Fibroblast of lung (primary cell): ENCODE data around the gene RDH11. TPM values are rescaled to one million over a fixed set of nuclear protein-coding genes. Genes with fewer than 3 reads are reported as not detected.
"Not testable (repeated sequence)": the region's sequence is repeated elsewhere in the genome, so short reads cannot be mapped to it uniquely, and the experiment has no call there.

Source experiments
- DNase-seq, 2 donors: peaks; one replicate each; pipeline versions ENCODE4 v3.0.0 to v3.0.0-alpha.2; 2010; ENCODE audit warnings: low read depth in 2 of 2
- H2AFZ ChIP-seq: 2 replicates; pipeline ENCODE4 v1.5.1; 2012; ENCODE audit warnings: low read length, control low read depth, inconsistent platforms
- H3K27ac ChIP-seq: 2 replicates; pipeline ENCODE4 v1.5.1; 2011; ENCODE audit warnings: low read length, control low read depth; ENCODE audit not compliant: insufficient read depth
- H3K27me3 ChIP-seq: 2 replicates; pipeline ENCODE4 v1.5.1; 2011; ENCODE audit warnings: mild to moderate bottlenecking, low read length; ENCODE audit not compliant: control insufficient read depth, insufficient read depth
- H3K36me3 ChIP-seq: 2 replicates; pipeline ENCODE4 v1.5.1; 2011; ENCODE audit warnings: low read length; ENCODE audit not compliant: control insufficient read depth, insufficient read depth
- H3K4me1 ChIP-seq: 2 replicates; pipeline ENCODE4 v1.5.1; 2011; ENCODE audit warnings: low read length; ENCODE audit not compliant: control insufficient read depth, insufficient read depth; ENCODE audit errors: extremely low read depth
- H3K4me2 ChIP-seq: 2 replicates; pipeline ENCODE4 v1.5.1; 2011; ENCODE audit warnings: low read length, control low read depth; ENCODE audit not compliant: insufficient read depth; ENCODE audit errors: extremely low read depth
- H3K4me3 ChIP-seq, 4 experiments: fragments of 200-600 bp in 1 of 4; sonication (generic) in 1 of 4; replicated peaks in 1 of 4; 2 replicates each; pipeline ENCODE4 v1.5.1; 2011 to 2016; ENCODE audit warnings: low read length in 4 of 4, low read depth in 3 of 4, mild to moderate bottlenecking in 3 of 4, control low read depth in 2 of 4, inconsistent platforms in 1 of 4, mixed read lengths in 1 of 4; ENCODE audit not compliant: insufficient read depth in 1 of 4; ENCODE audit errors: control extremely low read depth in 1 of 4
- H3K79me2 ChIP-seq: 2 replicates; pipeline ENCODE4 v1.5.1; 2012; ENCODE audit warnings: mild to moderate bottlenecking, low read length, inconsistent platforms; ENCODE audit not compliant: control insufficient read depth, insufficient read depth
- H3K9ac ChIP-seq: 2 replicates; pipeline ENCODE4 v1.5.1; 2011; ENCODE audit warnings: mild to moderate bottlenecking, low read length, control low read depth; ENCODE audit not compliant: insufficient read depth
- H3K9me3 ChIP-seq: 2 replicates; pipeline ENCODE4 v1.5.1; 2012; ENCODE audit warnings: low read depth, low read length; ENCODE audit not compliant: control insufficient read depth, insufficient read depth
- H4K20me1 ChIP-seq: 2 replicates; pipeline ENCODE4 v1.5.1; 2011; ENCODE audit warnings: low read length; ENCODE audit not compliant: control insufficient read depth, insufficient read depth; ENCODE audit errors: extremely low read depth
- EZH2 ChIP-seq: IDR thresholded peaks from 2 replicates; pipeline ENCODE4 v1.5.1; 2012; ENCODE audit warnings: low read length, control low read depth, mild to moderate bottlenecking; ENCODE audit errors: missing control alignments
- polyA plus RNA-seq, 2 donors: library from polyadenylated mRNA; depleted of rRNA in 1 of 2; stranded (reverse) in 1 of 2; unstranded in 1 of 2; fragments of >200 nt; gene quantifications; 2 replicates each; pipeline ENCODE4 v1.2.1, GENCODE V29; 2011 to 2012; ENCODE audit warnings: missing spikeins in 1 of 2
- total RNA-seq: library from RNA; depleted of rRNA; stranded (reverse); fragments of >200 nt; gene quantifications from 2 replicates; pipeline ENCODE4 v1.2.1, GENCODE V29; 2014
- TF ChIP-seq, protein P1 (sequence below), 2 donors: IDR thresholded peaks in 1 of 2; conservative IDR thresholded peaks in 1 of 2; 1 replicate in 1 of 2; 2 replicates in 1 of 2; pipeline ENCODE4 v1.5.1; 2011 to 2012; ENCODE audit warnings: low read length in 2 of 2, control low read depth in 1 of 2, inconsistent platforms in 1 of 2, low read depth in 1 of 2, mild to moderate bottlenecking in 1 of 2

Gene RDH11
- total and polyA plus RNA-seq, 2 donors (not counting 1 experiment from before 2014, with no cell fraction given) = 151 to 174 TPM

DNA sequence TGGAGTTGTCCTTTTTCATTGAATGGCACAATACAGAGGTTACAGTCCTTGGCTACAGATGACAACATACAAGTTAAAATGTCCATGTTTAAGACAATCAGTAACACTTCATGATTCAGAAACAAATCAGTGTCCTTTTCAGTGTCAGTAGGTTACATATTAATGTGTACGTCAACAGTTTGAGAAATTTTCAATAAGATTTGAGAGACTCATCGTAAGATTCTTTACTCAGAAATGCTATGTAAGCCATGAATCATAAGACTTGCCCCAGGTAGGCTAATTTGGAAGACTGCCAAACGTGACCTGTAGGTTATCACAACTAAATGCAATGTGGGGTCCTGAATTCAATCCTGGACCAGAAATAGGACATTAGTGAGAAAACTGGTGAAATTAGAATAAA lies 9.6 kb upstream of the RDH11 start:
- Histone ChIP-seq H3K4me3 (no peak overlapping the region), H4K20me1 (no peaks in the 10 kb centered on the region), H3K9me3 (no peaks in the 10 kb centered on the region), H3K27me3 (no peaks in the 10 kb centered on the region), H3K9ac (no peak overlapping the region), H3K36me3 (no peaks in the 10 kb centered on the region), H3K4me2 (no peak overlapping the region), H3K27ac (no peak overlapping the region), H2AFZ (no peak overlapping the region), H3K79me2 (no peaks in the 10 kb centered on the region), H3K4me1 (no peaks in the 10 kb centered on the region)
- DNase-seq = no peak
- TF ChIP-seq, protein P1, sequence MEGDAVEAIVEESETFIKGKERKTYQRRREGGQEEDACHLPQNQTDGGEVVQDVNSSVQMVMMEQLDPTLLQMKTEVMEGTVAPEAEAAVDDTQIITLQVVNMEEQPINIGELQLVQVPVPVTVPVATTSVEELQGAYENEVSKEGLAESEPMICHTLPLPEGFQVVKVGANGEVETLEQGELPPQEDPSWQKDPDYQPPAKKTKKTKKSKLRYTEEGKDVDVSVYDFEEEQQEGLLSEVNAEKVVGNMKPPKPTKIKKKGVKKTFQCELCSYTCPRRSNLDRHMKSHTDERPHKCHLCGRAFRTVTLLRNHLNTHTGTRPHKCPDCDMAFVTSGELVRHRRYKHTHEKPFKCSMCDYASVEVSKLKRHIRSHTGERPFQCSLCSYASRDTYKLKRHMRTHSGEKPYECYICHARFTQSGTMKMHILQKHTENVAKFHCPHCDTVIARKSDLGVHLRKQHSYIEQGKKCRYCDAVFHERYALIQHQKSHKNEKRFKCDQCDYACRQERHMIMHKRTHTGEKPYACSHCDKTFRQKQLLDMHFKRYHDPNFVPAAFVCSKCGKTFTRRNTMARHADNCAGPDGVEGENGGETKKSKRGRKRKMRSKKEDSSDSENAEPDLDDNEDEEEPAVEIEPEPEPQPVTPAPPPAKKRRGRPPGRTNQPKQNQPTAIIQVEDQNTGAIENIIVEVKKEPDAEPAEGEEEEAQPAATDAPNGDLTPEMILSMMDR (conservative IDR thresholded peaks at IDR 0.05 in 1 of 2, IDR thresholded peaks at IDR 0.05 in 1 of 2; ENCODE audit: low read depth in 1 of 2, low read length in 2 of 2) = no peak
- TF ChIP-seq EZH2 = no peak

DNA sequence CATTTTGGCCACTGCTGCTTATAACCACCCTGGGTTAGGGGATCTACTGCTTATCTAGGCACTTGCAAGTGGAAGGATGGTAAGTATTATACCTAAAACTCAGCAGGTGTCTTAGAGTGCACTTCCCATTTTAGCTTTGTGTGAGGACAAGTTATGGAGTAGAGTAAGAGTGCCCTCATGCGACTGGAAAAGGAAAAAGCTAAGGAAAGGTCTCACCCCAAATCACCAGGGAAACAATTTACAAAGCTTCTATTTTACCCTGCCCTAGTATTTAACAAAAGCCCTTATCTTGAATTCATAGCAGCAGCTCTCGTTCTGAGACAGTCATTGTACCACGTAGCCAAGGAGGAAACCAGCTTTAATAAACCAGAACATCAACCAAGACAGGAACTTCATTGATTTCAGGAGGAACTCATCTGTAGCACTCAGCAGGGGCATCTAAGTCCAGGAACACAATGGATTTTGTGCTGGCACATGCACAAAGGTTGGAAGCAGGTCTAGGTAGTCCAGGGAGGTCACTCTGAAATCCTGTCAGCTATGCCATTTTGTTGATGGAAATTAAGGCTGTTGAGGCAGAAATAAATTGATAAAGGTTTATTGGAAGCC lies 9.0 kb upstream of the RDH11 start:
- H3K4me1 ChIP-seq = no peaks in the 10 kb centered on the region
- no peak overlapping the region for H3K4me3 ChIP-seq
- no peak overlapping the region for H3K9ac ChIP-seq
- H3K79me2 ChIP-seq = no peaks in the 10 kb centered on the region
- H3K9me3 ChIP-seq = no peaks in the 10 kb centered on the region
- H4K20me1 ChIP-seq = no peaks in the 10 kb centered on the region
- DNase-seq = peak; percentile 37 to 67
- no peak overlapping the region for H2AFZ ChIP-seq
- TF ChIP-seq, protein P1 (conservative IDR thresholded peaks at IDR 0.05 in 1 of 2, IDR thresholded peaks at IDR 0.05 in 1 of 2; ENCODE audit: low read depth in 1 of 2, low read length in 2 of 2) = peak; percentile 71 to 76
- no peak for TF ChIP-seq EZH2
- H3K27me3 ChIP-seq = no peaks in the 10 kb centered on the region
- no peak overlapping the region for H3K4me2 ChIP-seq
- no peaks in the 10 kb centered on the region for H3K36me3 ChIP-seq
- no peak overlapping the region for H3K27ac ChIP-seq

DNA sequence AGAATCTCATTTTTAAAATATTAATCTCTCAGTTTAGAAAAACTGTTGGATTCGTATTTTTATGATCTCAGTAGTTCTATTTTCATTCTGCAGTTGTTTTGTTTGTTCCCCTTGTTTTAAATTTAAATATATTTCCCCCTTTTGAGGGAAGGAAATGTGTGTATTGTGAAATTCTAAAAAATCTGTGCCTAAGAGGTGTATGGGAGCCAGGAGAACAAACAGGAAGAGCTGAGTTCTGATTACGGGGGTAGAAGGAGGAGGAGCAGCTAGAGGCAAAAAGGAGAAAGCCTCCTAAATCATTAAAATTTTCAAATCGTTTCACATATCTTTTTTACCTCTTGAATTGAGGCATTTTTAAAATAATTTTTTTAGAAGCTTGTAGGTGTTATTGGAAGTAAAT lies 8.4 kb upstream of the RDH11 start:
- Histone ChIP-seq H4K20me1 (no peaks in the 10 kb centered on the region), H3K27ac (no peak overlapping the region), H3K27me3 (no peaks in the 10 kb centered on the region), H3K4me1 (no peaks in the 10 kb centered on the region), H3K9ac (no peak overlapping the region), H3K9me3 (no peaks in the 10 kb centered on the region), H3K79me2 (no peaks in the 10 kb centered on the region), H3K4me3 (no peak overlapping the region), H2AFZ (no peak overlapping the region), H3K36me3 (no peaks in the 10 kb centered on the region), H3K4me2 (no peak overlapping the region)
- no peak for TF ChIP-seq EZH2
- TF ChIP-seq, protein P1 (conservative IDR thresholded peaks at IDR 0.05 in 1 of 2, IDR thresholded peaks at IDR 0.05 in 1 of 2; ENCODE audit: low read depth in 1 of 2, low read length in 2 of 2) = no peak
- no peak for DNase-seq

DNA sequence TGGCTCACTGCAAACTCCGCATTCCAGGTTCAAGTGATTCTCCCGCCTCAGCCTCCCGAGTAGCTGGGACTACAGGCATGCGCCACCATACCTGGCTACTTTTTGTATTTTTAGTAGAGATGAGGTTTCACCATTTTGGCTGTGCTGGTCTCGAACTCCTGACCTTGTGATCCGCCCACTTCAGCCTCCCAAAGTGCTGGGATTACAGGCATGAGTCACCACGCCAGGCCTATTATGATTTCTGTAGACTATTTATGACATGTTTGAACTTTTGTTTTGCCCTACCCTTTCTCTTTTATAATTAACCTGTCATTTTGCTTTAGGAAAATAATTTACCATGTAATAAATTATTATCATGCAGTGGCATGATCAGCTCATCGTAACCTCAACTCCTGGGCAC lies 5.9 kb upstream of the RDH11 start, which contains the start of gene RDH12:
Gene RDH12, plus strand, starts transcription at position 395 of the 400 bp plus-strand sequence. CDS start 20,757 bp downstream, outside the sequence.
- not testable (repeated sequence) for H3K4me3 ChIP-seq, H2AFZ ChIP-seq, H3K27me3 ChIP-seq, DNase-seq, H3K4me2 ChIP-seq, H3K36me3 ChIP-seq, H3K79me2 ChIP-seq, H3K27ac ChIP-seq, H3K9me3 ChIP-seq, H3K9ac ChIP-seq, H3K4me1 ChIP-seq, H4K20me1 ChIP-seq
